Measurements from ENCODE around the gene CDH12. TPM values are rescaled to one million over a fixed set of nuclear protein-coding genes. Genes with fewer than 3 reads are reported as not detected.

Gene CDH12
- total RNA-seq, 1 donor from 2014 or later = not detected

- Mint-ChIP-seq H3K4me3 (no peak overlapping the region), H3K27me3 (ENCODE audit: insufficient read depth) (no peaks in the 10 kb centered on the region), H3K36me3 (ENCODE audit: low read depth) (no peaks in the 10 kb centered on the region), H3K9me3 (peaks cover 30% of the 10 kb centered on the region), H3K4me1 (ENCODE audit: low read depth) (no peaks in the 10 kb centered on the region), H3K27ac (no peak overlapping the region)
- no peak for DNase-seq (ENCODE audit: low spot score)
- intact Hi-C loops (cut with micrococcal nuclease) = no loop called here
These were observed 262.4 kb downstream of the CDH12 start for GRCh38 chr5:22590677-22591268.

GRCh38 chr5:22577711-22578110, 275.4 kb downstream of the CDH12 start:
- H3K27ac Mint-ChIP-seq = no peak overlapping the region

GRCh38 chr5:22577006-22577405, 276.1 kb downstream of the CDH12 start:
- intact Hi-C loops (cut with micrococcal nuclease) = no loop called here
- H3K4me1 Mint-ChIP-seq (ENCODE audit: low read depth) = no peaks in the 10 kb centered on the region
- peaks cover 11% of the 10 kb centered on the region for H3K9me3 Mint-ChIP-seq
- no peaks in the 10 kb centered on the region for H3K36me3 Mint-ChIP-seq (ENCODE audit: low read depth)
- H3K4me3 Mint-ChIP-seq = no peak overlapping the region
- H3K27ac Mint-ChIP-seq = no peak overlapping the region
- no peaks in the 10 kb centered on the region for H3K27me3 Mint-ChIP-seq (ENCODE audit: insufficient read depth)
- no peak for DNase-seq (ENCODE audit: low spot score)

More at GRCh38 chr5:22577711-22578110, 275.4 kb downstream of the CDH12 start:
- no peaks in the 10 kb centered on the region for H3K4me1 Mint-ChIP-seq (ENCODE audit: low read depth)
- no peak for DNase-seq (ENCODE audit: low spot score)
- intact Hi-C loops (cut with micrococcal nuclease) = no loop called here
- no peaks in the 10 kb centered on the region for H3K27me3 Mint-ChIP-seq (ENCODE audit: insufficient read depth)
- H3K4me3 Mint-ChIP-seq = no peak overlapping the region
- peaks cover 11% of the 10 kb centered on the region for H3K9me3 Mint-ChIP-seq
- no peaks in the 10 kb centered on the region for H3K36me3 Mint-ChIP-seq (ENCODE audit: low read depth)

DNA sequence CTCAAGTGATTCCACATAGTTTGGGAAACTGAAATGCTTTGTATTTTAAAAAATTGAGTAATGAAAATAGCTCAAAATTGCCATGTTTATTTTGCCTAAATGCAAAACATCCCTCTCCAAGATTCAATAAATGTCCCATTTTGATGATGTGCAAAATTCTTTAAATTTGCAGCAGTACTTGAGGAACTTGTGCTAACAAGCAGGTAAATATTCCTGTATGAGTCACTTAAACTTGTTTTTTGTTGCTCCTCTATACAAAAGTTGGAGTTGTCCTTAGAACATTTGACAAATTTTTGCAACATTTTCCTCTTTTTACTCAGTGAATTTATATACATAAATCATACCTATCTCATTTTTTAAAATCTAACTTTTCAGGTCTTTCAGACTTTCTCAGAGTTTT, 280.2 kb downstream of the CDH12 start:
- Mint-ChIP-seq H3K9me3 (peaks cover 6% of the 10 kb centered on the region), H3K27me3 (ENCODE audit: insufficient read depth) (no peaks in the 10 kb centered on the region), H3K36me3 (ENCODE audit: low read depth) (no peaks in the 10 kb centered on the region), H3K4me1 (ENCODE audit: low read depth) (no peaks in the 10 kb centered on the region), H3K4me3 (no peak overlapping the region), H3K27ac (no peak overlapping the region)
- intact Hi-C loops (cut with micrococcal nuclease) = no loop called here
- DNase-seq (ENCODE audit: low spot score) = no peak

- Mint-ChIP-seq H3K36me3 (ENCODE audit: low read depth) (no peaks in the 10 kb centered on the region), H3K27ac (no peak overlapping the region), H3K4me3 (no peak overlapping the region), H3K4me1 (ENCODE audit: low read depth) (no peaks in the 10 kb centered on the region), H3K27me3 (ENCODE audit: insufficient read depth) (no peaks in the 10 kb centered on the region), H3K9me3 (no peaks in the 10 kb centered on the region)
- intact Hi-C loops (cut with micrococcal nuclease) = no loop called here
- DNase-seq (ENCODE audit: low spot score) = no peak
These were observed 285.2 kb downstream of the CDH12 start for GRCh38 chr5:22567983-22568382.

DNA sequence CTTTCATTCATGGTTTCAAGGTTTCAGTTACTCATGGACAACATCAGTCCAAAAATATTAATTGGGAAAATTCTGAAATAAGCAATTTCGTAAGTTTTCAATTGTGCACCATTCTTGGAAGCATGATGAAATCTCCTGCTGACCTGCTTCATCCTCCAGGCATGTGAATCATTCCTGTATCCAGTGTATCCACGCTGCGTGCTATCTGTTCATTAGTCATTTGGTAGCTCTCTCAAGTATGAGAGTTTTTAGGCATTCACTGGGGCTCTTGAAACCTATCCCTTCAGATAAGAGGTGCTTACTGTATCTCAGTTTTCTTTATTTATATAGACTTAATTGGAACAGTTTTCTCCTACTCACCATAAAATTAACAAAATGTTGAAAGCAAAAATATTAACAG, 293.0 kb downstream of the CDH12 start:
- Mint-ChIP-seq H3K27ac (no peak overlapping the region), H3K36me3 (ENCODE audit: low read depth) (no peaks in the 10 kb centered on the region), H3K9me3 (peaks cover 11% of the 10 kb centered on the region), H3K27me3 (ENCODE audit: insufficient read depth) (no peaks in the 10 kb centered on the region), H3K4me1 (ENCODE audit: low read depth) (no peaks in the 10 kb centered on the region), H3K4me3 (no peak overlapping the region)
- DNase-seq (ENCODE audit: low spot score) = no peak
- intact Hi-C loops (cut with micrococcal nuclease) = no loop called here

DNA sequence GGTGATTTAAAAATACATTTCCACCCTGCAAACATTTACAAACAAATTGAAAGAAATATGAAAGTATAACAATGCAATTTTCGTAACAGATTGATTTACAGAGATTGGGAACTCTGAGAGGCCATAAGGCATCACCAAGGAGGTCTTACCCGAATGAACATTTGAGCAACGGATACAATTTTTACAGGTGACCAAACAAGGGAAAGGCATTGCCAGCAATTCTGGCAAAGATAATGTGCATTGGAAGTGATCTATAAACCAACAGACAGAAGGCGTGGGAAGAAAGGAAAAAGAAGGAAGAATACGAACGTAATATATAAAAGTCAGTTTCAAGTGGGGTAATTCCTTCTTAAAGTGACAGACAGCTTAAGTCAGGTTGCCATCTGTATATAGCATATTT, 295.9 kb downstream of the CDH12 start:
- Mint-ChIP-seq H3K27me3 (ENCODE audit: insufficient read depth) (no peaks in the 10 kb centered on the region), H3K27ac (no peak overlapping the region)
- intact Hi-C loops (cut with micrococcal nuclease) = no loop called here

DNA sequence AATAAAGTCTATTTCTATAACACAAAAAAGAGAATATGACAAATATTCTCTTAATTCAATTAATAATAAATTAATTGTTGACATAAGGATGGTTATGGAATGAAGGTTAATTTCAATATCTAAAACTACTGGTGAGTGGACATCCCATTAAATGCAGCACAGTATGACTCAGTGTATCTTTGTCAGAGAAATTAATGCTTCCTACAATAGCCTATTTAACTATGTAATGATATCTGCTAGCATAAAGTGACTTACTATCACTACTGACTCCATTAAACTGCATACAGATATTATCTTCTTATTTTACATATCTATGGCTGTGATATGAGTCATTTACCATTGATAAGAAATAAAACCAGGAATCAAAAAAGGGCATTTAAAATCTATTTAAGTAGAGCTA, 298.7 kb downstream of the CDH12 start:
- Mint-ChIP-seq H3K27me3 (ENCODE audit: insufficient read depth) (no peaks in the 10 kb centered on the region), H3K36me3 (ENCODE audit: low read depth) (no peaks in the 10 kb centered on the region), H3K4me3 (no peak overlapping the region), H3K27ac (no peak overlapping the region), H3K9me3 (peaks cover 23% of the 10 kb centered on the region), H3K4me1 (ENCODE audit: low read depth) (no peaks in the 10 kb centered on the region)
- DNase-seq (ENCODE audit: low spot score) = no peak
- intact Hi-C loops (cut with micrococcal nuclease) = no loop called here

More for the DNA sequence above, 295.9 kb downstream of the CDH12 start:
- Mint-ChIP-seq H3K4me1 (ENCODE audit: low read depth) (no peaks in the 10 kb centered on the region), H3K36me3 (ENCODE audit: low read depth) (no peaks in the 10 kb centered on the region), H3K9me3 (peaks cover 14% of the 10 kb centered on the region), H3K4me3 (no peak overlapping the region)
- no peak for DNase-seq (ENCODE audit: low spot score)

- Mint-ChIP-seq H3K36me3 (ENCODE audit: low read depth) (no peaks in the 10 kb centered on the region), H3K27ac (no peak overlapping the region), H3K27me3 (ENCODE audit: insufficient read depth) (no peaks in the 10 kb centered on the region), H3K4me1 (ENCODE audit: low read depth) (no peaks in the 10 kb centered on the region), H3K9me3 (peaks cover 16% of the 10 kb centered on the region), H3K4me3 (no peak overlapping the region)
- no peak for DNase-seq (ENCODE audit: low spot score)
- intact Hi-C loops (cut with micrococcal nuclease) = no loop called here
These were observed 303.1 kb downstream of the CDH12 start for GRCh38 chr5:22549876-22550671.

DNA sequence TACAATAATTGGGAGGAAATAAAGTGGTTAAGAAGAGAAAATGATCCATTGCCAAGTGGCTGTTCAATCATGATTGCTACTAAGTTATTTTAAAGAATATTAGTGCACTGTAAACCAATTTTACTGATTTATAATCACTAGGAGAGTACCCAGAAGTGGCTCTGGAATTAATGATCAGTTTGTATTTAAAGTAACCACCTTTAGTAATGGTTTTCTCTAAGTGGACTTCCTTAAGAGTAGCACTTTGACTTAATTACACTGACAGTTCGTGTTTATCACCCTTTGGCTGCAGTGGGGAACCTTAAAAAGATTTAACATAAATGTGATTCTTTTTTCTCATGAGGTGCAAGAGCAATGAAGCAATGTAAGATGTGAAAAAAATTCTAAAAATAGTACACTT, 310.8 kb downstream of the CDH12 start:
- H3K36me3 Mint-ChIP-seq (ENCODE audit: low read depth) = no peaks in the 10 kb centered on the region
- intact Hi-C loops (cut with micrococcal nuclease) = no loop called here

GRCh38 chr5:22541037-22541436, 312.1 kb downstream of the CDH12 start:
- no peak for DNase-seq (ENCODE audit: low spot score)
- Mint-ChIP-seq H3K27me3 (ENCODE audit: insufficient read depth) (no peaks in the 10 kb centered on the region), H3K4me3 (no peak overlapping the region), H3K27ac (no peak overlapping the region), H3K36me3 (ENCODE audit: low read depth) (no peaks in the 10 kb centered on the region), H3K9me3 (peaks cover 3% of the 10 kb centered on the region), H3K4me1 (ENCODE audit: low read depth) (no peaks in the 10 kb centered on the region)
- intact Hi-C loops (cut with micrococcal nuclease) = no loop called here

More for the DNA sequence above, 310.8 kb downstream of the CDH12 start:
- DNase-seq (ENCODE audit: low spot score) = no peak
- no peaks in the 10 kb centered on the region for H3K27me3 Mint-ChIP-seq (ENCODE audit: insufficient read depth)
- H3K4me3 Mint-ChIP-seq = no peak overlapping the region
- no peak overlapping the region for H3K27ac Mint-ChIP-seq
- no peaks in the 10 kb centered on the region for H3K4me1 Mint-ChIP-seq (ENCODE audit: low read depth)
- H3K9me3 Mint-ChIP-seq = peaks cover 3% of the 10 kb centered on the region

DNA sequence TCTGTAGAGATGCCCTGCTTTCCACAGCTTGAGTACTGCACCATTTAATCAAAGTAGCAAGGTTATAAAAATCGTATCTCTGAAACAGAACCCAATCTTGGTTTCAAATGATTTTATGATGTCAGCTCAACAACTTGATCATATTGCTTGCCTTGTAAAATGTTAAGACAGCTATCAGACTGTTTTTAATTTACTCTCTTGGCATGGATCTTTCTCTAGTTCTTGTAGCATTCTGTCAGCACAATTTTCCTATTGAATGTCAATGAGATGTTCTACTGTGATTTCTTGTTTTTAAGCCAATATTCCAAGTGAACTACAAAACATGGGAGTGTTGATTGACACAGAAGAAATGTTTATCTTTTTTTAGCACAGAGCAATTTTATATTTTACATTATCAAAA, 313.4 kb downstream of the CDH12 start:
- no peak for DNase-seq (ENCODE audit: low spot score)
- H3K36me3 Mint-ChIP-seq (ENCODE audit: low read depth) = no peaks in the 10 kb centered on the region
- no peak overlapping the region for H3K4me3 Mint-ChIP-seq
- no peaks in the 10 kb centered on the region for H3K9me3 Mint-ChIP-seq
- no peaks in the 10 kb centered on the region for H3K27me3 Mint-ChIP-seq (ENCODE audit: insufficient read depth)
- H3K27ac Mint-ChIP-seq = no peak overlapping the region
- intact Hi-C loops (cut with micrococcal nuclease) = no loop called here
- H3K4me1 Mint-ChIP-seq (ENCODE audit: low read depth) = no peaks in the 10 kb centered on the region

GRCh38 chr5:22531986-22532385, 321.2 kb downstream of the CDH12 start:
- Mint-ChIP-seq H3K9me3 (peaks cover 3% of the 10 kb centered on the region), H3K4me1 (ENCODE audit: low read depth) (no peaks in the 10 kb centered on the region), H3K27me3 (ENCODE audit: insufficient read depth) (no peaks in the 10 kb centered on the region), H3K36me3 (ENCODE audit: low read depth) (no peaks in the 10 kb centered on the region), H3K4me3 (no peak overlapping the region), H3K27ac (no peak overlapping the region)
- no peak for DNase-seq (ENCODE audit: low spot score)
- intact Hi-C loops (cut with micrococcal nuclease) = no loop called here
